Kidney epithelial cell (primary cell): ENCODE data around the gene SLC37A4. TPM values are rescaled to one million over a fixed set of nuclear protein-coding genes. Genes with fewer than 3 reads are reported as not detected.

Experiments used
- DNase-seq: peaks from one replicate; pipeline ENCODE4 v3.0.0-alpha.2; 2010; ENCODE audit warnings: low read depth
- H3K27me3 ChIP-seq: 2 replicates; pipeline ENCODE4 v1.6.0; 2011; ENCODE audit warnings: low read length; ENCODE audit not compliant: control insufficient read depth, insufficient read depth
- H3K36me3 ChIP-seq: 2 replicates; pipeline ENCODE4 v1.5.1; 2011; ENCODE audit warnings: low read length; ENCODE audit not compliant: control insufficient read depth, insufficient read depth
- H3K4me3 ChIP-seq: 2 replicates; pipeline ENCODE4 v1.5.1; 2011; ENCODE audit warnings: low read depth, mild to moderate bottlenecking, control low read depth, low read length
- total RNA-seq: library from RNA; depleted of rRNA; stranded (reverse); fragments of >200 nt; gene quantifications from 2 replicates; pipeline ENCODE4 v1.2.3, GENCODE V29; 2015
- TF ChIP-seq, protein P1 (sequence below): IDR thresholded peaks from 2 replicates; pipeline ENCODE4 v1.5.1; 2011; ENCODE audit warnings: mild to moderate bottlenecking, moderate library complexity, low read length, control low read depth, inconsistent platforms; ENCODE audit not compliant: insufficient read depth, poor library complexity, severe bottlenecking

The SLC37A4 gene
- total RNA-seq, 1 donor from 2014 or later, result 20.7 TPM

DNA sequence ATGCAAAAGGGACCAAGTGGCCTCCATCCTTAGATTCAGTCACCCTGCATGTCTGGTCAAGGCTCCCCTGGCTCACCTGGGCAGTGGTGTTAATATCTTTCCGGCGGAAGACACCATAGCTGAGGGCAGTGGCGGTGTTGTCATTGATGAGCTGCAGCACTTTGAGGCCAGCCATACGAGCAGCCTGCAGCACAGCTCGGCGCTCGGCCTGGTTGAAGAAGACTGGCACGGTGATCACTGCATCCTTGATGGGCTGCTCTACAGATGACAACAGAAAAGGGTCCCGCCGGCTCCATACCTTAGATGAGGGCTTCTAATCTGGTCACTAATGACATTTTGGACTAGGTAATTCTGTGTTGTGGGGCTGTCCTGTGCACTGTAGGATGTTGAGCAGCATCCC is 23.7 kb upstream of the SLC37A4 start:
- TF ChIP-seq, protein P1, sequence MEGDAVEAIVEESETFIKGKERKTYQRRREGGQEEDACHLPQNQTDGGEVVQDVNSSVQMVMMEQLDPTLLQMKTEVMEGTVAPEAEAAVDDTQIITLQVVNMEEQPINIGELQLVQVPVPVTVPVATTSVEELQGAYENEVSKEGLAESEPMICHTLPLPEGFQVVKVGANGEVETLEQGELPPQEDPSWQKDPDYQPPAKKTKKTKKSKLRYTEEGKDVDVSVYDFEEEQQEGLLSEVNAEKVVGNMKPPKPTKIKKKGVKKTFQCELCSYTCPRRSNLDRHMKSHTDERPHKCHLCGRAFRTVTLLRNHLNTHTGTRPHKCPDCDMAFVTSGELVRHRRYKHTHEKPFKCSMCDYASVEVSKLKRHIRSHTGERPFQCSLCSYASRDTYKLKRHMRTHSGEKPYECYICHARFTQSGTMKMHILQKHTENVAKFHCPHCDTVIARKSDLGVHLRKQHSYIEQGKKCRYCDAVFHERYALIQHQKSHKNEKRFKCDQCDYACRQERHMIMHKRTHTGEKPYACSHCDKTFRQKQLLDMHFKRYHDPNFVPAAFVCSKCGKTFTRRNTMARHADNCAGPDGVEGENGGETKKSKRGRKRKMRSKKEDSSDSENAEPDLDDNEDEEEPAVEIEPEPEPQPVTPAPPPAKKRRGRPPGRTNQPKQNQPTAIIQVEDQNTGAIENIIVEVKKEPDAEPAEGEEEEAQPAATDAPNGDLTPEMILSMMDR, result no peak
- H3K4me3 ChIP-seq, result no peak overlapping the region
- no peaks in the 10 kb centered on the region for H3K27me3 ChIP-seq
- H3K36me3 ChIP-seq, result peaks cover 3% of the 10 kb centered on the region
- no peak for DNase-seq

DNA sequence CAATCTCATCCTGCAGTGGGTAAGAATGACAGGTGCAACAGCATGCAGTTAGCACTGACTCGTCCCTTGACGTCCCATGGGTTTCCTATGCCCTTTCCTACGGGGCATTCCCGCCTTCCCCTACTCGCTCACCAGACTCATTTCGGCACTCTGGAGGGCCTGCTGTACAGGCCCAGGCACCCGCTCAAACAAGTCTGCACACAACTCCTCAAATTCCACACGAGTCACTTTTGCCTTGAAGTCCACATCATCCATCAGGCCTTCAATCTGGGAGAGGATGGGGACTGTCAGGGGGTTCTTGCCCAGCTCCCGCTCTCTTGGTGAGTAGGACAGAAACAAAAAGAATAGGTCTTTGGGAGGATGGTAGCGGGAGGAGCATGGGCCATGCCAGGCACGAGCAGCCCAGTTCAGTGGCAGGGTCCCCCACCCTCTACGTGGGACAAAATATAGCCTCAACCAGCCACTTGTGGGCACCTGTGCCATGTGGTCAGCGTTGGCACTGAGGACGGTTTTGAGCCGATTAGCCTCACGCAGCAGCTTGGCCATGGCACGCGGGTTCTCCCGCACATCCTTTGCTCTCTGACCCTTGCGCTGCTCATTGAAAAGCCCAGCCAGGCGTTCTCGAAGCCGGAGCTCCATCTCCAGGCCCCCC is 21.6 kb upstream of the SLC37A4 start:
- DNase-seq, result no peak
- Histone ChIP-seq H3K27me3 (no peaks in the 10 kb centered on the region), H3K4me3 (no peak overlapping the region), H3K36me3 (peaks cover 5% of the 10 kb centered on the region)
- TF ChIP-seq, protein P1, result no peak

DNA sequence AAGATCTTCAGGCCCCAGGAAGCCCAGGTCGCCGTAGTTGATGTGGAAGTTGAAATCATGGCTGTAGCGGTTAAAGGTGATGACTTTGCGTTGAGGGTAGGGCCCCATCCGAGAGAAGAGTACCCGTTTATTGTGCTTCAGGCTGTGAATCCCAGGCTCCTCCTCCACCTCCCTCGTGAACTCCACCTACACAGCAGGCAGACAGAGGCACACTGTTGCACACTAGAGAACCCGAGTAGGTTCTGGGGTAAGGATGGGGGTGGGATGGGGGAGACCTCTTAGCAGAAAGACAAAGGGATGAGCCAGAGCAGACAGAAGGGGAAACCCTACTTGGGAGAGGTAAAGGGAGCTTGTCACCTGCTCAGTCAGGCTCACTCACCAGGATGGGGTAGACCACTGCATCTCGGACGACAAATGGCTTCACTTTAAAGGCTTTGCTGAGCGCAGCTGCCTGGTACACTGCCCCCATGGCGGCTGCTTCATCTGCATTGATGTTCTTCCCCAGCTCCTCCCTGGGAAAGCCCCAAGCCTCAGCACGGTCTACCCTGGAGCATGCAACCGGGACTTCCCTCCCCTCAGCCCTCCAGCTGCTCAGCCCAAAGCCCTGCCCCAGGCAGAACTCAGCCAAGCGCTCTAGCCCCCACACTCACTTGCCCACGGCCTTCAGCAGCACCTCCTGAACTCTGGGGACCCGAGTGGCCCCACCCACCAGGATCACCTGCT is 20.9 kb upstream of the SLC37A4 start:
- DNase-seq, result no peak
- TF ChIP-seq, protein P1, result no peak
- H3K36me3 ChIP-seq, result peaks cover 7% of the 10 kb centered on the region
- no peaks in the 10 kb centered on the region for H3K27me3 ChIP-seq
- no peak overlapping the region for H3K4me3 ChIP-seq

DNA sequence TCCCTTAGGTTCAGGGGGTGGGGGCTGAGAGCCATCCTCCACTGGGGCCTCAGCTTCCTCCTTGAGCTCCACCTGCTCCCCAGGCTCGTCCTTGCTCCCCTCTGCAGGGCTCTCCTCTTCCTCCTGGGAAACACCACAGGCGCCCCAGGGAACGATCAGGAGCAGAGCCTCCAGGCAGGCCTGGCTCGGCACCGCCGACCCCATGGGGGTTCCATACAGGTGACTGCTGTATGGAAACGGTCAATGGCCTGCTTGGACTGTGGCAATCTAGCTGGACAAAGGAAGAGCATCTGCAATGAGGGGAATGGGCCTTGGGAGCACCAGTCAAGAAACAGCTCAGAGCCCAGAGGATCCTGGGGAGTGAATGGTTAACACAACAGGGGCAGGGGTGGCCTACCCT is 18.4 kb upstream of the SLC37A4 start:
- TF ChIP-seq, protein P1, result no peak
- Histone ChIP-seq H3K36me3 (peaks cover 11% of the 10 kb centered on the region), H3K27me3 (no peaks in the 10 kb centered on the region), H3K4me3 (no peak overlapping the region)
- no peak for DNase-seq

DNA sequence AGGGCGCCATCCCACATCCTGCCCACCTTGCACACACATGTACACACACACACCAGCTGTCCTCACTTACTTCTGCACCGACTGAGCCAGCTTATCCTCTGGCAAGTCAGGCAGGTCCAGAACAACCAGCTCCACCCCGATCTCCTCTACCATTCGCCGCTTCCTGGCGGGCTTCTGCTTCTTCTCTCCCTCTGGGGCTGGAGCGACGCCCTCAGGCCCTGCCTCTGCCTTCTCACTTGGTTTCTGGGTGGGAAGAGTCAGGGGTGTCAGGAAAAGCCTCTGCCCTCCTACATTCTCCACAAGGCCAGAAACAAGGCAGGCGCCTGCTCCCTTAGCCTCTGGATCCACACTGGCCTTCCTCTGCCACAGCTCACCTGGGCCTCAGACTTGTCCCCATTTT is 18.0 kb upstream of the SLC37A4 start:
- no peaks in the 10 kb centered on the region for H3K27me3 ChIP-seq
- H3K4me3 ChIP-seq, result no peak overlapping the region
- peaks cover 11% of the 10 kb centered on the region for H3K36me3 ChIP-seq
- DNase-seq, result no peak
- TF ChIP-seq, protein P1, result no peak

DNA sequence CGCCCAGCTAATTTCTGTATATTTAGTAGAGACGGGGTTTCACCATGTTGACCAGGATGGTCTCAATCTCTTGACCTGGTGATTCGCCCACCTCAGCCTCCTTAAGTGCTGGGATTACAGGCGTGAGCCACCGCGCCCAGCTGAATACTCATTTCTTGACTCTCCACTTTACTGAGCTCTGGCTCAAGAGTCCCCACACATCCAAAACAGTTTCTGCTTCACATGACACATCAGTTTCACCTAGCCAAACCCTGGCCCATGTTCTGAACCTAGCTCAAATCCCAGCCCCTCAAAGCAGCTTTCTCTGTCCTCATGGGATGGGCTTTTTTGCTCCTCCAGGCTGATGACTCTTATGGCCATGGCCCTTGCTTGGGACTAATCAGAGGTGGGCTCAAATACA is 16.5 kb upstream of the SLC37A4 start:
- Histone ChIP-seq H3K4me3 (no peak overlapping the region), H3K27me3 (no peaks in the 10 kb centered on the region), H3K36me3 (peaks cover 11% of the 10 kb centered on the region)
- TF ChIP-seq, protein P1, result no peak
- no peak for DNase-seq
